HG02970 (cell line): ENCODE results near the gene ATP1A1.

Source experiments
- ATAC-seq: cut with Tn5 transposase; IDR thresholded peaks from one replicate; pipeline ENCODE4 v1.9.1; 2021; ENCODE audit warnings: mild to moderate bottlenecking, moderate library complexity, moderate number of reproducible peaks; ENCODE audit not compliant: unreplicated experiment, low FRiP score

Gene ATP1A1

GRCh38 chr1:116368241-116368640 lies 4.8 kb upstream of the ATP1A1 start:
- ATAC-seq = no peak

- no peak for ATAC-seq
Observed at GRCh38 chr1:116370181-116370580, 2.9 kb upstream of the ATP1A1 start.

- no peak for ATAC-seq
Observed at GRCh38 chr1:116371752-116372151, 1.3 kb upstream of the ATP1A1 start.

- no peak for ATAC-seq
Observed at GRCh38 chr1:116372191-116372590, 853 bp upstream of the ATP1A1 start.

GRCh38 chr1:116373431-116374352 lies 648 bp downstream of the ATP1A1 start:
- ATAC-seq = peak; percentile 2

GRCh38 chr1:116374353-116375147 lies 1.5 kb downstream of the ATP1A1 start:
- no peak for ATAC-seq

- ATAC-seq = no peak
Observed at GRCh38 chr1:116375148-116375886, 2.3 kb downstream of the ATP1A1 start.

GRCh38 chr1:116375887-116376728 lies 3.1 kb downstream of the ATP1A1 start:
- no peak for ATAC-seq

- no peak for ATAC-seq
Observed at GRCh38 chr1:116376729-116377086, 3.7 kb downstream of the ATP1A1 start.

GRCh38 chr1:116377541-116378529 lies 4.8 kb downstream of the ATP1A1 start:
- ATAC-seq = peak; percentile 63

GRCh38 chr1:116379057-116379630 lies 6.1 kb downstream of the ATP1A1 start:
- no peak for ATAC-seq

GRCh38 chr1:116379674-116380498 lies 6.8 kb downstream of the ATP1A1 start:
- ATAC-seq = no peak

GRCh38 chr1:116380499-116381242 lies 7.6 kb downstream of the ATP1A1 start:
- no peak for ATAC-seq

- ATAC-seq = no peak
Observed at GRCh38 chr1:116382321-116382720, 9.3 kb downstream of the ATP1A1 start.

- ATAC-seq = no peak
Observed at GRCh38 chr1:116382857-116383483, 9.9 kb downstream of the ATP1A1 start.

GRCh38 chr1:116386042-116386441 lies 13.0 kb downstream of the ATP1A1 start:
- ATAC-seq = no peak
